ENCODE results near the gene FATE1.

Gene FATE1

GRCh38 chrX:151714362-151714761, 1.5 kb upstream of the FATE1 start:
- Histone ChIP-seq H3K4me2 (ENCODE audit: low read length, poor library complexity, severe bottlenecking) (no peak overlapping the region), H3K4ac (ENCODE audit: low read depth in 1 of 2, low read length in 2 of 2) (no peak overlapping the region)
- 70% methylated on average over 2 of the region's 5 CpGs for WGBS

DNA sequence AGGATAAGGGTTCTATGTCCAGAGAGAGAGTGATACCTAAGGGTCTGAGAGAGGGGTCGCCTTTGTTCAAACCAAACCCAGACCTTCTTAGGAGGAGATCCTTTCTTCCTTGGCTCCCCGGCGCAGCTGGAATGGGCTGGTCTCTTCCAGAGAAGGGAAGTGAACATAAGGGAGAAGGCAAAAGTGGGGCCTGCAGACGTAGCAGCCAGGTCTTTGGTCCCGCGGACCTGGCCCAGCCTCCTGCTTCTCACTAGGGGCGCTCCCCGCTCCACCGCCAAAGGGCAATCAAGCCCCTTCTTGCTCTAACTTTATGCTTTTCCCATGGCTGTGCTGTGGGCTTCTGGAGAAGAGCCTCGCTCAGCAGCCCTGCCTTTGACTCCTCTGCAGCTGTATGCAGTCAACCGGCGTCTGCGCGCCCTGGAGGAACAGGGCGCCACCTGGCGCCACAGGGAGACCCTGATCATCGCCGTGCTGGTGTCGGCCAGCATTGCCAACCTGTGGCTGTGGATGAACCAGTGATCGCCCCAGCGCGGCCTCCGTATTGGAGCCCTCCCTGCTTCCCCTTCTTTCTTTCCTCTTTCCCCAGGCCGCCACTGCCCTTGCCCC, 6.5 kb downstream of the FATE1 start:
- no peak for DNase-seq
- H3K4ac ChIP-seq (ENCODE audit: low read depth in 1 of 2, low read length in 2 of 2) = no peak overlapping the region
- no peak overlapping the region for H3K9ac ChIP-seq (ENCODE audit: low read length)
- 17% methylated on average over 17 of the region's 24 CpGs for WGBS
- no peak overlapping the region for H2AK5ac ChIP-seq (ENCODE audit: low read length, severe bottlenecking)
- H2BK15ac ChIP-seq (ENCODE audit: low read depth, poor library complexity, severe bottlenecking) = no peak overlapping the region
- H4K8ac ChIP-seq (ENCODE audit: low read length) = no peak overlapping the region
- H2BK12ac ChIP-seq (ENCODE audit: low read length in 2 of 2) = no peak overlapping the region
- no peaks in the 10 kb centered on the region for H3K4me1 ChIP-seq (ENCODE audit: control insufficient read depth, insufficient read depth, low read depth, low read length)
- H3K27me3 ChIP-seq (ENCODE audit: control insufficient read depth in 1 of 2, insufficient read depth in 1 of 2, low read length in 2 of 2) = peaks cover 0 to 54% of the 10 kb centered on the region in 2 experiments
- H3K79me1 ChIP-seq (replicated peaks; ENCODE audit: low read length, poor library complexity, severe bottlenecking) = no peaks in the 10 kb centered on the region
- no peak overlapping the region for H2BK120ac ChIP-seq (ENCODE audit: low read depth, low read length)
- H3K27ac ChIP-seq (ENCODE audit: low read length, poor library complexity, severe bottlenecking) = no peak overlapping the region
- H3K36me3 ChIP-seq (ENCODE audit: control insufficient read depth in 1 of 2, insufficient read depth in 2 of 2, low read depth in 1 of 2, low read length in 2 of 2) = no peaks in the 10 kb centered on the region
- H3K14ac ChIP-seq (ENCODE audit: low read length in 2 of 2) = no peak overlapping the region
- H2AFZ ChIP-seq (ENCODE audit: low read depth, low read length) = no peak overlapping the region
- no peak overlapping the region for H3K4me2 ChIP-seq (ENCODE audit: low read length, poor library complexity, severe bottlenecking)
- no peaks in the 10 kb centered on the region for H3K9me3 ChIP-seq (ENCODE audit: control insufficient read depth, low read length)
- H4K91ac ChIP-seq (ENCODE audit: low read length) = no peak overlapping the region
- H3K18ac ChIP-seq (ENCODE audit: low read depth in 1 of 2, low read length in 2 of 2) = no peak overlapping the region
- no peak overlapping the region for H3K23ac ChIP-seq (ENCODE audit: low read length in 2 of 2)
- no peak overlapping the region for H2BK5ac ChIP-seq (ENCODE audit: low read depth, low read length, poor library complexity, severe bottlenecking)
- H3K4me3 ChIP-seq (ENCODE audit: insufficient read depth in 1 of 2, low read depth in 1 of 2, low read length in 2 of 2) = no peak overlapping the region

More at GRCh38 chrX:151714362-151714761, 1.5 kb upstream of the FATE1 start:
- Histone ChIP-seq H2AFZ (ENCODE audit: low read depth, low read length) (no peak overlapping the region), H3K23ac (ENCODE audit: low read length in 2 of 2) (no peak overlapping the region), H3K9me3 (ENCODE audit: control insufficient read depth, low read length) (no peaks in the 10 kb centered on the region), H3K4me3 (ENCODE audit: insufficient read depth in 1 of 2, low read depth in 1 of 2, low read length in 2 of 2) (no peak overlapping the region), H3K9ac (ENCODE audit: low read length) (no peak overlapping the region), H3K27ac (ENCODE audit: low read length, poor library complexity, severe bottlenecking) (no peak overlapping the region), H3K14ac (ENCODE audit: low read length in 2 of 2) (no peak overlapping the region), H2BK12ac (ENCODE audit: low read length in 2 of 2) (no peak overlapping the region), H2AK5ac (ENCODE audit: low read length, severe bottlenecking) (no peak overlapping the region), H3K4me1 (ENCODE audit: control insufficient read depth, insufficient read depth, low read depth, low read length) (no peaks in the 10 kb centered on the region), H3K79me1 (replicated peaks; ENCODE audit: low read length, poor library complexity, severe bottlenecking) (no peaks in the 10 kb centered on the region), H3K18ac (ENCODE audit: low read depth in 1 of 2, low read length in 2 of 2) (no peak overlapping the region), H3K27me3 (ENCODE audit: control insufficient read depth in 1 of 2, insufficient read depth in 1 of 2, low read length in 2 of 2) (peaks cover 0 to 47% of the 10 kb centered on the region in 2 experiments), H2BK15ac (ENCODE audit: low read depth, poor library complexity, severe bottlenecking) (no peak overlapping the region), H4K91ac (ENCODE audit: low read length) (no peak overlapping the region), H2BK120ac (ENCODE audit: low read depth, low read length) (no peak overlapping the region), H4K8ac (ENCODE audit: low read length) (no peak overlapping the region), H3K36me3 (ENCODE audit: control insufficient read depth in 1 of 2, insufficient read depth in 2 of 2, low read depth in 1 of 2, low read length in 2 of 2) (no peaks in the 10 kb centered on the region), H2BK5ac (ENCODE audit: low read depth, low read length, poor library complexity, severe bottlenecking) (no peak overlapping the region)
- no peak for DNase-seq

- H3K18ac ChIP-seq (ENCODE audit: low read depth in 1 of 2, low read length in 2 of 2) = no peak overlapping the region
- no peaks in the 10 kb centered on the region for H3K9me3 ChIP-seq (ENCODE audit: control insufficient read depth, low read length)
- no peaks in the 10 kb centered on the region for H3K4me1 ChIP-seq (ENCODE audit: control insufficient read depth, insufficient read depth, low read depth, low read length)
- DNase-seq = no peak
- H3K9ac ChIP-seq (ENCODE audit: low read length) = no peak overlapping the region
- no peaks in the 10 kb centered on the region for H3K36me3 ChIP-seq (ENCODE audit: control insufficient read depth in 1 of 2, insufficient read depth in 2 of 2, low read depth in 1 of 2, low read length in 2 of 2)
- no peaks in the 10 kb centered on the region for H3K79me1 ChIP-seq (replicated peaks; ENCODE audit: low read length, poor library complexity, severe bottlenecking)
- no peak overlapping the region for H2AK5ac ChIP-seq (ENCODE audit: low read length, severe bottlenecking)
- H2BK5ac ChIP-seq (ENCODE audit: low read depth, low read length, poor library complexity, severe bottlenecking) = no peak overlapping the region
- H4K8ac ChIP-seq (ENCODE audit: low read length) = no peak overlapping the region
- H2BK12ac ChIP-seq (ENCODE audit: low read length in 2 of 2) = no peak overlapping the region
- no peak overlapping the region for H4K91ac ChIP-seq (ENCODE audit: low read length)
- H3K4me2 ChIP-seq (ENCODE audit: low read length, poor library complexity, severe bottlenecking) = no peak overlapping the region
- no peak overlapping the region for H2BK120ac ChIP-seq (ENCODE audit: low read depth, low read length)
- no peak overlapping the region for H2AFZ ChIP-seq (ENCODE audit: low read depth, low read length)
- no peak overlapping the region for H3K4ac ChIP-seq (ENCODE audit: low read depth in 1 of 2, low read length in 2 of 2)
- H3K23ac ChIP-seq (ENCODE audit: low read length in 2 of 2) = no peak overlapping the region
- H3K14ac ChIP-seq (ENCODE audit: low read length in 2 of 2) = no peak overlapping the region
- H3K4me3 ChIP-seq (ENCODE audit: insufficient read depth in 1 of 2, low read depth in 1 of 2, low read length in 2 of 2) = no peak overlapping the region
- 80% methylated on average over 4 of the region's 7 CpGs for WGBS
- H2BK15ac ChIP-seq (ENCODE audit: low read depth, poor library complexity, severe bottlenecking) = no peak overlapping the region
- peaks cover 0 to 56% of the 10 kb centered on the region in 2 experiments for H3K27me3 ChIP-seq (ENCODE audit: control insufficient read depth in 1 of 2, insufficient read depth in 1 of 2, low read length in 2 of 2)
- no peak overlapping the region for H3K27ac ChIP-seq (ENCODE audit: low read length, poor library complexity, severe bottlenecking)
Measured at GRCh38 chrX:151723156-151723760, 7.4 kb downstream of the FATE1 start.

- 68% methylated on average over 5 of the region's 7 CpGs for WGBS
- no peak overlapping the region for H3K9ac ChIP-seq (ENCODE audit: low read length)
- H3K27me3 ChIP-seq (ENCODE audit: control insufficient read depth in 1 of 2, insufficient read depth in 1 of 2, low read length in 2 of 2) = peaks cover 0 to 66% of the 10 kb centered on the region in 2 experiments
- H2AK5ac ChIP-seq (ENCODE audit: low read length, severe bottlenecking) = no peak overlapping the region
- DNase-seq = no peak
- H3K14ac ChIP-seq (ENCODE audit: low read length in 2 of 2) = no peak overlapping the region
- H3K27ac ChIP-seq (ENCODE audit: low read length, poor library complexity, severe bottlenecking) = no peak overlapping the region
- H3K79me1 ChIP-seq (replicated peaks; ENCODE audit: low read length, poor library complexity, severe bottlenecking) = no peaks in the 10 kb centered on the region
- H4K8ac ChIP-seq (ENCODE audit: low read length) = no peak overlapping the region
- no peak overlapping the region for H3K4me3 ChIP-seq (ENCODE audit: insufficient read depth in 1 of 2, low read depth in 1 of 2, low read length in 2 of 2)
- no peak overlapping the region for H3K4ac ChIP-seq (ENCODE audit: low read depth in 1 of 2, low read length in 2 of 2)
- no peaks in the 10 kb centered on the region for H3K9me3 ChIP-seq (ENCODE audit: control insufficient read depth, low read length)
- H3K4me2 ChIP-seq (ENCODE audit: low read length, poor library complexity, severe bottlenecking) = no peak overlapping the region
- H2BK5ac ChIP-seq (ENCODE audit: low read depth, low read length, poor library complexity, severe bottlenecking) = no peak overlapping the region
- H3K36me3 ChIP-seq (ENCODE audit: control insufficient read depth in 1 of 2, insufficient read depth in 2 of 2, low read depth in 1 of 2, low read length in 2 of 2) = no peaks in the 10 kb centered on the region
- H2BK120ac ChIP-seq (ENCODE audit: low read depth, low read length) = no peak overlapping the region
- no peak overlapping the region for H2BK15ac ChIP-seq (ENCODE audit: low read depth, poor library complexity, severe bottlenecking)
- H3K23ac ChIP-seq (ENCODE audit: low read length in 2 of 2) = no peak overlapping the region
- H3K4me1 ChIP-seq (ENCODE audit: control insufficient read depth, insufficient read depth, low read depth, low read length) = no peaks in the 10 kb centered on the region
- no peak overlapping the region for H2AFZ ChIP-seq (ENCODE audit: low read depth, low read length)
- no peak overlapping the region for H2BK12ac ChIP-seq (ENCODE audit: low read length in 2 of 2)
- no peak overlapping the region for H3K18ac ChIP-seq (ENCODE audit: low read depth in 1 of 2, low read length in 2 of 2)
- no peak overlapping the region for H4K91ac ChIP-seq (ENCODE audit: low read length)
Measured at GRCh38 chrX:151724563-151725337, 8.9 kb downstream of the FATE1 start.

Data from mesenchymal stem cell (in vitro differentiated cells and primary cell).